ENCODE results near the gene ZC2HC1C.
"Not testable (repeated sequence)": the region's sequence is repeated elsewhere in the genome, so short reads cannot be mapped to it uniquely, and the experiment has no call there.

ZC2HC1C gene

DNA sequence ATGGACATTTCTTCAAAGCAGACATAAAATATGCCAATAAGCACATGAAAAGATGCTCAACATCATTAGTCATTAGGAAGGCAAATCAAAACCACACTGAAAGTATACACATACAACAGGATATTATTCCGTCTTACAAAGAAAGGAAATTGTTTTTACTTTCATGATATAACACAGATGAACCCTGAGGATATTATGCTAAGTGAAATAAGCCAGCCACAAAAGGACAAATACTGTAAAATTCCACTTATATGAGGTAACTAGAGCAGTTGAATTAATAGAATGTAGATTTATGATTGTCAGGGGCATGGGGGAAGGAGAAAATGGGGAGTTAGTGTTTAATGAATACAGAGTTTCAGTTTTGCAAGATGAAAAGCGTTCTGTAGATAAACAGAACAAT, 9.8 kb upstream of the ZC2HC1C start:
- no peak for DNase-seq

DNA sequence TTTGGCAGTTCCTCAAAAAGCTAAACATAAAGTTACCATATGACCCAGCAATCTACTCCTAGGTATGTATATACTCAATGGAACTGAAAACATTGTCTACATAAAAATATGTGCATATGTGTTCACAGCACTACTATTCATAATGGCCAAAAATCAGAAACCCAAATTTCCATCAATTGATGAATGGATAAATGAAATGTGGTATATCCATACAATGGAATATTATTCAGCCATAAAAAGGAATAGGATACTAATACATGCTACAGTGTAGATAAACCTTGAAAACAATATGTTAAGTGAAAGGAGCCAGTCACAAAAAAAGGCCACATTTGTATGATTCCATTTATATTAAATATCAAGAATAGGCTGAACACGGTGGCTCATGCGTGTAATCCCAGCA, 9.0 kb upstream of the ZC2HC1C start:
- no peak for DNase-seq

DNA sequence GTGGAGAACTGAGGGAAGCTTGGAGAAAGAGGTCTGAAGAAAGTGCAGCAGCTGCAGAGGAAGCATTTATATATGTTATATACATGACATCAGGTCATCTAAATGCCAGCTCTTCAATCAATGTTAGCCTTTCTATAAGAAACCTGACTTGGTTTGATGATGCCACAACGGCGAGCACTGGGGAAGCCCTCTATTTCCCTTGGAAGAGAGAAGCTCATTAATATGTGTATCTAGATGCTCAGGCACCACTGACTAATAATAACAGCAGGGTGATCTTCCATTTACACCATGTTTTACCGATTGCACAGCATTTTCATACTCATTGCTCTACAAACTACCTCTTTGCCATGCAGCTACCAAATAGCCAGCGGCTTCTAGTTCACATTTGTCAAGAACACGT, 6.4 kb upstream of the ZC2HC1C start:
- DNase-seq, result no peak

DNA sequence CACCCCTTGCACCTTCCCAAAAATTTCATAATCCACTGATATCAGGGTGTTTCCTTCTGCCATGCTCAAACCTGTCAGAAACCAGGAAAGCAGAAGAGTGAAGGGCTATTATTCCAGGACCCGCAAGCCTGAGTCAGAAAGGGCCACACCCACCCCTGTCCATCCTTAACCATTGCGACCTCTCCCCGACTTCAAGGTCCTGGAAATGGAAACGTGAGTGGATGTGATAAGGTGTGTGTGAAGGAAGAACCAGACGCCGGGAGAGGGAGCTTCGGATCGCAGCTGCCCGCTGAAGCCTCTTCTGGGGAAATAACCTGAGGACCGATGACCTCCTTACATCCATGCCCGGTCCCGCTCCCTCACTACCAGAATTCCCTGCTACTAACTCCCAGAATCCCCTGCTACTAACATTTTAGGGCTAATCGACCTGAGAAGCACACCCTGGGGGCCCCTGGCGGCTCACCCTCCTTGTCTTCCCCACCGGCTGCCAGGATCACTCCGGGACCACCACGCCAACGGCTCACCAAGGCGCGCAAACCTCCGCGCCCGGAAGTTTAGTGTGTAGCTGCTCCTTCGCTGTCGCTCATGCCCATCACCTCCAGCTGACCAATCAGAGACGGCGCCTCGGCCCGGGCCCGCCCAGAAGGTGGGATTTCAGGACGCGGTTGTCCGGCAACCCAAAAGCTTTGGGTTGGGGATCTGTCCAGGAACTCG, 5.8 kb upstream of the ZC2HC1C start, which contains the start of gene ACYP1:
Gene ACYP1 (minus strand): TSS at position 534 of the 714 bp plus-strand sequence. CDS start 471 bp downstream, at position 63.
- peak; percentile 96 for DNase-seq

DNA sequence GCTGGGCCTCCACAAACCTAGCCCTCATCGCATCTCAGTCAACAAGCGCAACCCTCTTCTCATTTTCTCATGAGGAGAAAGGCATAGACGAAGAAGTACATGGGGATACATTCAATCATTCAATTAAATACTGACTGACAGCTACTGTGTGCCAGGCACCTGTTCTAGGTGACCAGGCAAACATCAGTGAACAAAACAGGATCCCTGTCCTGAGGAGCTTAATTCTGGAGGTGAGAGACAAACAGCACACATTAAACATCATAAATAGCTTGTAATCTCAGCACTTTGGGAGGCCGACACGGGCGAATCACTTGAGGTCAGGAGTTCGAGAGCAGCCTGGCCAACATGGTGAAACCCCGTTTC, 5.3 kb upstream of the ZC2HC1C start:
- DNase-seq, result no peak

DNA sequence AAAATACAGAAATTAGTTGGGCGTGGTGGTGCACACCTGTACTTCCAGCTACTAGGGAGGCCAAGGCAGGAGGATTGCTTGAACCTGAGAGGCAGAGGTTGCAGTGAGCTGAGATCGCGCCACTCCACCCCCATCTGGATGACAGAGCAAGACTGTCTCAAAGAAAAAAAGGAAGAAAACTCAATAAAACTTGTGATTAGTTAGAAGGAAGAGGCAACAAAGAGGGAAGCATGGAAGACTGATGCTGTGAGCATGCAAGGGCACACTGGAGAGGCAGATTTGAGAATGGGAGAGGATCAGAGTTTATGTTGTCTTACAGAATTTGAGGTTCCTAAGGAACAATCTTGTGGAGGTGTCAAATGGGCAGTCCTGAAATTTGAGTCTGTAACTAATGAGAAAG, 2.8 kb upstream of the ZC2HC1C start:
- no peak for DNase-seq

GRCh38 chr14:75067212-75067611, 2.2 kb upstream of the ZC2HC1C start:
- no peak for DNase-seq

- not testable (repeated sequence) for DNase-seq
Observed at GRCh38 chr14:75067765-75068164, 1.7 kb upstream of the ZC2HC1C start.

- no peak for DNase-seq
Observed at GRCh38 chr14:75068294-75069120, 934 bp upstream of the ZC2HC1C start.

- no peak for DNase-seq
Observed at GRCh38 chr14:75069811-75070145, 337 bp downstream of the ZC2HC1C start.

- DNase-seq, result no peak
Observed at GRCh38 chr14:75070383-75070782, 942 bp downstream of the ZC2HC1C start.

- no peak for DNase-seq
Observed at GRCh38 chr14:75077794-75078193, 8.4 kb downstream of the ZC2HC1C start.

- no peak for DNase-seq
Observed at GRCh38 chr14:75079521-75079920, 10.1 kb downstream of the ZC2HC1C start.

DNA sequence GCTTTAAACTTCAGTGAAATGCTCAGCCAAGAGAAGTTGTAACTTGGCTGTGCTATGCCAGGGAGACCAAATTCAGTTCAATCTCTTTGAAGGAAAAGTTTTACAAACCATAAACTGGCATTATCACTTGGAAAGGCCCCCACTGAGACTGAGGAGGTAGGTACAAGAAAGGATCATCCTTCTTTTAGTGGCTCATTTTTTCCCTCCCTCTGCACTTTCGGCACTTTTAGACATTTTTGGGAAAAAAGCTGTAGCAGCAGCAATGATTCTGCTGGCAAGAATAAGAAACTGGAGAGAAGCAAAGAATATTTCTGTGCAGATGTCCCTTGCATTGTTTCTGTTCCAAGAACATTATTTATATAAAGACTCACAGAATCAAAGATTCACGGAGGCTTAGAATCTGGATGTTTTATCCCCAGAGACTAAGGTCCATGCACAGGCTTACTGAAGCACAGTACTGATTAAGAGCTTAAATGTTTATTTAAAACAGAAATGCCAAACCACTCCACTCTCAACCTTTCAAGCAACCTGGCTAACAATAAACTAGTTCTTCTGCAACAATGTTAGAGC, 12.3 kb downstream of the ZC2HC1C start:
- no peak for DNase-seq

DNA sequence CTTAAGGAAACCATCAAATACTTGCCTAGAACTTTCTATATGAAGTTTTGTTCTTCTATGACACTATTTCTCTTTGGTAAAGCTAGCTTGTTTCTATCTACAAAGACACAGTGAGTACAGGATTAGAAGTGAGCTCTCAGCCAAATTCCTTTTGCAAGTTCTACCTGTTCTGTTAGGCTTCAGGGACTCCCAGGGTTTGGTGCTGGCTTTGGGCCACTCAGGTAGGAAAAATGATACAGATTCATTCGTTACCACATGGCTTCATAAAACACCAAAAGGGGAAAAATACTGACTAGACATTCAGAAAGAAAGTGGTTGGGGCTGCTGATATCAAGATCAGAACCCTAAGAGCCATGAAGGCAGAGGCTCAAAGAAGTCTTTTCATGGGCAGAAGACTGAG, 13.8 kb downstream of the ZC2HC1C start:
- no peak for DNase-seq

- no peak for DNase-seq
Observed at GRCh38 chr14:75084513-75084912, 15.1 kb downstream of the ZC2HC1C start.

DNA sequence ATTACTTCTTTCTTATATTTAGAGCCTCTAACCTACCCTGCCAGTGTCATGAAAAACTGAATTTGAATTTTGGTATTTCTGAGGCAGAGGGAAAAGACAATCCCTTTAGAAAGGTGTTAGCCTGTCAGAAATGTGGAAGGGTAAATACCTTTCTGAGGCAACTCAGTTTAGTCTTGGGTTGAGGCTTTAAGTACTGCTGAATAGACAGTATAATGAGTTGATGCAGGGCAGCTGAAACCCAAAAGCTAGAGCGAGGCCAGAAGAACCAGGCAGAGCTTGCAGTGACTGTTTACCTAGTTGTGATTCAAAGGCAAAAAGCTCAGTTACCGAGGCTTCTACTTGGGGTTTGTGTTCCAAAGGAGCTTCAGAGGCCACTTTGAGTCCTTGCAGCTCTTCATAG, 18.7 kb downstream of the ZC2HC1C start:
- no peak for DNase-seq

DNA sequence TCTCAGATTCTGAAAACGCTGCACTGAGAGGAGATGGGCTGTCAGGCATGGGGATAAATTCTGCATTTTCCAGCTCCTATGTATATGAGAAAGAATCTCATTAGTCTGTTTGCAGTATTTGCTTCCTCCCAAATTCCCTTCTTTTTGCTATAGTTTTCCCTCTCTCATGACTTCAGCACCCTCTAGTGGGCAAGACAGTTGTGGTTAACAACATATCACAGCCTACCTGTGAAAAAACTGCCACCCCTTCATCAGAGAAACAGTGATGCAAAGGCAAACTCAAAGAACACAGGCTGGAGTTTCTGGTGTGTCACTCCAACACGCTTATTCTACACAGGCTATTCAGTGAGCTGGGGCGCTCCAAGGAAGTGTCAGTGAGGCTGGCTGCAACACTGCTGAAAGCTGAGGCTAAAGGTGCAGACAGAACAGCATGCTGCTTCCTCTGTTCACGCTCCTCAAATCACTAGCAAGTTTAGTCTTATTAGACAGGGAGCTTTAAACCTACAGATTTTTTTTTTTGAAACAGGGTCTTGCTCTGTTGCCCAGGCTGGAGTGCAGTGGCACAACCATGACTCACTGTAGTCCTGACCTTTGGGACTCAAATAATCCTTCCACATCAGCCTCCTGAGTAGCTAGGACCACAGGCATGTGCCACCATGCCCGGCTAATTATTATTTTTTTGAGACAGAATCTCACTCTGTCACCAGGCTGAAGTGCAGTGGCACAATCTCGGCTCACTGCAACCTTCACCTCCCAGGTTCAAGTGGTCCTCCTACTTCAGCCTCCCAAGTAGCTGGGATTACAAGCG, 19.3 kb downstream of the ZC2HC1C start:
- DNase-seq, result peak; percentile 50

GRCh38 chr14:75090353-75090752, 20.9 kb downstream of the ZC2HC1C start:
- no peak for DNase-seq

GRCh38 chr14:75091251-75091650, 21.8 kb downstream of the ZC2HC1C start:
- no peak for DNase-seq

DNA sequence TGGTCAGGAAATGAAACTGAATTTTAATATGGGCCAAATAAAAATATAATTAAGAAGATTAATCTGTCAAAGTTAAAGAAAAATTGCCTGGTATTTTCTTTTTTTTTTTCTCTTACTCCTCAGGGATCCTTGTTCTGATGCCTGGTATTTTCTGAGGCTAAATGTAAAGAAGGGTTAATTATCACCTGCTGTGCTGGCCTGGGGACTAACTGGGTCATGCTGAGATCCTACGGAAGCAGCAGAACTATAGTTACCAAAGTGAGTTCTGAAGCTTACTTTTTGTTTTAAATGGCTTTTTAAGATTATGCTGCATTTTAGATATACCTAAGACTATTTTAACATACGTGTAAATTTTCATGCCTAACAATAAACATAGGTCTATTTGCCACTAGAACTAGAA, 23.3 kb downstream of the ZC2HC1C start:
- no peak for DNase-seq

DNA sequence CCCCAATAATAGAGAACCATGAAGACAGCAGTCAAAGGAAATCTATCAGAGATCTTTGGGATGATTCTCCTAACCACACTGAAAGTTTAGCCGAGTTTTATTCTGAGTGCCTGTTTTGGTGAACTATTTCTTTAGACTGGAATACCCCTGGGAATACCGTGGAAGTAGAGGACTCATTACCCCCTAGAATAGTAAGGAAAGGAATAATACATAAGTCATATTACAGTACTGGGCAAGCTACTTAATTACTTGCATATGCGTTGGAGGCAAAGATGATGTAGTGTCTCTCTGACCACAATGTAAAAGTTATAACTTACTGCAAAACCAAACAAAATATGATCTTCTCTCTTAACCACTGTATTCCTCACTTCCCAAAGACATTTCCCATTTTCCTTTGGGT, 25.5 kb downstream of the ZC2HC1C start:
- DNase-seq, result no peak

GRCh38 chr14:75095690-75096089, 26.2 kb downstream of the ZC2HC1C start:
- DNase-seq, result no peak
